GM21360 (cell line): ENCODE data around the gene CBY2.

ENCODE experiments used
- ATAC-seq: cut with Tn5 transposase; IDR thresholded peaks from one replicate; pipeline ENCODE4 v1.9.1; 2021; ENCODE audit warnings: mild to moderate bottlenecking, moderate library complexity; ENCODE audit not compliant: unreplicated experiment

The CBY2 gene

DNA sequence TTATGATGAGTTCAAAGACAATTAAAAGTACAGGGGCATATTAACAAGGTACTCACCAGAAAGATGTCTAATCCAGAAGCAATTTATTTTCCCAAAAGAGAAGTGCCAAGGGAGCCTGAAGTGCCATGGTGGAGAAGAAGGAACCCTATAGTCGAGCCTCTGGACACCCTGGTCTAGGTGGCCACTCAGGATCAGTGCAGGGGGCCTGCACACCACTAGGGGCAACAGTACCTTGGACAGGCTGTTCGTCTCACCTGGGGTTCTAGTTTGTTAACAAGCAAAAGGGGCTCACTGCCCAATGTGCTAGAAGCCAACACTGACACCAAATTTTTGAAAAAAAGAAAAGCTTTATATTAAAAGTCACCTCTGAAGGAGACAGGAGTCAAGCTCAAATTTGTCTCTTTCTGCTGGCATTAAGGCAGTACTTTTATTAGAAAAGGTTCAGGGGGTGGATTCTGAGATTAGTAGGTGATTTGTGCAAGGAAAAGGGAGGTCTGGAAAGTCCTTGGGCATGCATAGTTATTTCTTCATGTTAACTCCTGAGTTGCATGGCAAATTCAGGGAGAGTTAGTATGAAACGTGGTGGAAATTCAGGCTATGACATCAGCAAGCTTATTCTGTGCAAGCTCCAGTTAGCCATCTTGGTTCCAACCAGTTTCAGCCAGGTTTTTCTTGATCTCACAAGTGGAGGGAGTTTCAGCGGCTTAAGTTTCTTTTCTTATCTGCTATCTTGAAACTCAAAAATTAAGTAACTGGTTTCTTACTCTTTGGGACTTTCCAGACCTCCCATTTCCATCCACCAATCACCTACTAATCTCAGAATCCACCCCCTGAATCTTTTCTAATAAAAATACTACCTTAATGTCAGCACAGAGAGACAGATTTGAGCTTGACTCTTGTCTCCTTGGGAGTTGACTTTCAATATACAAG is 884 bp upstream of the CBY2 start:
- ATAC-seq: peak; percentile 54

GRCh38 chr13:45702869-45703391 is 810 bp downstream of the CBY2 start:
- no peak for ATAC-seq

DNA sequence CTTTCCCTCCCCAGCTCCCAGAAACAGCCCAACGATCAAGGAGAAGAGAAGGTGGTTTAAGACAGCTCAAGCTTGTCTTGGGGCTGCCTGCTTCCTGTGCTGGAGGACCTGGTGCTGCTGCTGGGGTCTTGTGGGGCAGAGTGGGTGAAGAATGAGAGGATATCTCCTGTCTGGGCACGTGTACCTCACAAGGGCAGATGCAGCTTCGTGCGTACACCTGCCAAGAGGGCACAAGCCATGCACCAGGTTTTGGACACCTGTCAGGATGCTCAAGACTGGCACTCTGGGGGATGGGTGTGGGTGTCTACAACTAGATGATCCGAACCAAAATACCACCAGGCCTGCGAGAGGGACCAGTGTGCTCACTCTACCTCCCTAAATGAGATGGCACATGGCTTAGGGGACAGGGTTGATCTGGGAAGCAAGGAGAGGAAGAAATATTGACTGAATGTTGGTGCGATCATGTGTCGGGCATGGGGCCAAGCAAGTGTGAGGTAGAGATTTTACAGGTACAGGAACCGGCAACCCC is 2.2 kb downstream of the CBY2 start:
- no peak for ATAC-seq

GRCh38 chr13:45704854-45705695 is 3.0 kb downstream of the CBY2 start:
- no peak for ATAC-seq

GRCh38 chr13:45705918-45706317 is 3.8 kb downstream of the CBY2 start:
- ATAC-seq: no peak

DNA sequence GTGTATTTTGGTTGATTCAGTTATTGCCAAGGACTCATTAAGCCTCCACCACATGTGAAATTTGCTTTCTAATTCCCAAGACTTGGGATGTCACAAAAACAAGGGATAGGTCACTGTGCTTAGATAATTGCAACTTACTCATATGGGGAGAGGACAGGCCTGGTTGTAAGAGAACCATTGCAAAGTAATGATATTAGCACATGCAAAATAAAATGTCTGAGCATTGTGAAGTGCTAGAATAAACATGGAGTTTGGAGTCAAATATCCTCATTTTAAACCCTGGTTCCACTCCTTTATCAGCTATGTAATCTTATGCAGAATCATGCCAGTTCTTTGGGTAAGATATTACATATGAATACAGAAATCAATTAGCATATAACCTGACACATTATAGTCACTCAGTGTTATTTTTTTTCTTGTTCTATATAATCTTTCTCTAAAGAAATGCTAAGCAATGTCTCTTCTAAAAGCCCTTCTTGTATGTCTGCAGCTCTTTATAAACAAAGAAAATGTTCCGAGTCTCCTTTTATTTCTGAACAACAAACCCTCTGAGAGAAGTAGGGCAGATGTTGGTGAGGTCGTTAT is 5.5 kb downstream of the CBY2 start:
- ATAC-seq: no peak

GRCh38 chr13:45711951-45712350 is 9.8 kb downstream of the CBY2 start:
- ATAC-seq: no peak

GRCh38 chr13:45713106-45713690 is 11.1 kb downstream of the CBY2 start:
- ATAC-seq: no peak

GRCh38 chr13:45713721-45714120 is 11.6 kb downstream of the CBY2 start:
- ATAC-seq: no peak

DNA sequence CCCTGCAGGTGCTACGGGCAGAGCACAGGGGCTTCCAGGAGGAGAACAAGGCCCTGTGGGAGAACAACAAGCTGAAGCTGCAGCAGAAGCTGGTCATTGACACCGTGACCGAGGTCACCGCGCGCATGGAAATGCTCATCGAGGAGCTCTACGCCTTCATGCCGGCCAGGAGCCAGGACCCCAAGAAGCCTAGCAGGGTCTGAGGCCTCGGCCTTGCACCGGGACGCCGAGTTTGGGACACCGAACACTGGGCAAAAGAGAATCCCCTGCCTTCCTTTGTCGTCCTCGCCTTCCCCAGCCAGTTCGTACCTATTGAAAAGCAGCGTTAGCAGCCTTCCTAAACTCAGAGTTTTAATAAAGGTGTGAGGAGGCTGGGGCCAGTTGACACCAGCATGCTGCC is 12.1 kb downstream of the CBY2 start:
- ATAC-seq: no peak

DNA sequence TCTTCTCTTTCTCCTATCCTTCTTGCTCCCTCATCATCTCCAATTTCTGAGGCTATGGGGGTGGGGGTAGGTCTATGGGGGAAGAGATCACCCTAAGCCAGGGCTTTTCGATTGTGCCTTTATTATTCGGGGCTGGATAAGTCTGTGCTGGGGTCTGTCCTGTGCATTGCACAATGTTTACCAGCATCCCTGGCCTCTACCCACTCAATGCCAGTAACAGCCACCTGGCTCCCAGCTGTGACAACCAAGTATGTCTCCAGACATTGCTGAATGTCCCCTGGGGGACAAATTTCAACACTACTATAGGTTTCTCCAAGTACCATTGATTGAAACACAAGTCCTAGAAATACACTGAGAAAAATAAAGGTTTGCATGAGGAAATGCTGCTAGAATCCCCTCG is 13.2 kb downstream of the CBY2 start:
- no peak for ATAC-seq

- no peak for ATAC-seq
These were observed 15.2 kb downstream of the CBY2 start for GRCh38 chr13:45717349-45717748.

GRCh38 chr13:45718063-45718462 is 15.9 kb downstream of the CBY2 start:
- no peak for ATAC-seq

GRCh38 chr13:45718992-45719391 is 16.9 kb downstream of the CBY2 start:
- no peak for ATAC-seq

- no peak for ATAC-seq
These were observed 19.1 kb downstream of the CBY2 start for GRCh38 chr13:45721203-45721731.

DNA sequence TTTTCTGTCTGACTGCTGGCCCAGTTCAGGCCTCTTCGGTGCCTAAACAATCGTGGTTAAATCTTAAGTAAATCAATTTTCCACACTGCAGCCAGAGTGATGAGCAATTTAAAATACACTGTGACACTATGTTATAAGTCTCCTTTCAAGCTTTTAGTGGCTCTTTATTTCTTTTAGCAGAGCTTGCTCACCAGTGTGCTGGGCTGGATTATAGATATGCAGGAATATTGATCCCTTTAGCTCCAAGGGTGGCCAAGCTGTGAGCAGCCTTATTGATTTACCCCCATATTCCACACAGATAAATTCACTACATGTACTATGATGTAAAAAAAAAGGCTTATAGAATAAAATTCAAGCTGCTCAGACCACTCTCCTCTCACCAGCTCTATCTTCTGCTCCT is 21.7 kb downstream of the CBY2 start:
- no peak for ATAC-seq

DNA sequence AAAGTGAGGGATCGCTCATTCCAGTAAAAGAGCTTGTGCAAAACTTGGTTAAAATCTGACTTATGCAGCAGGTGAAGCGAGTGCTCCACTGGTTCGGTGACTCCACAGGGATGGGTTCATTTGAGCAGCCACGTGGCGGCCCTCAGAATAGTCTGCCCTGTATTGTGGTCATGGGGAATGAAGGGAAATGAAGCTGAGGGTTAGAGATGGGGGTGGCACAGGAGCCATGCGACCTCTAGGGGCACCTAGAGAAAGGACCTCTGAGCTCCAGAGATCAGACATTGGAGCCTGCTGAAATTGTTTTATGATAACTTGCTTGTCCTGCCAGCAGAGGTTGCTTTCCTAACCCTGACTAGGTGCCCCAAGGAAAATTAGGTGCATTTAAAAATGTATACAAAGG is 26.6 kb downstream of the CBY2 start:
- no peak for ATAC-seq

DNA sequence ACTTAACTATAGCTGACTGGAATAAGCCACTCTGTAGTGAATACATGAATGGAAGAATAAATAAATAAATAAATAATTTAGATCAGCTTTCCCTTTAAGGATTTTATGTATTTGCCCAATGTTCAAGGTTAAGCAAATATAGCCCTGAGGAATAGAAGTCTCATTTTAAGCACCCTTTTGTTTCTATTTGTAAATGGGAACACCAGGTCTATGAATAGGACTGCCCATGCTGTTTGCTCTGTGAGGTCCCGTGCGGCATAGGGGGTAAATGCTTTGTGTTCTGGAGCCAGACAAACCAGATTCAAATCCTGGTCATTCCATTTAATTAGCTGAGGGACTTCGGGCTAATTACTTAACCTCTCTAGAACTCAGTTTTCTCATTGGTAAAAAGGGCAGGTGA is 29.3 kb downstream of the CBY2 start:
- no peak for ATAC-seq

DNA sequence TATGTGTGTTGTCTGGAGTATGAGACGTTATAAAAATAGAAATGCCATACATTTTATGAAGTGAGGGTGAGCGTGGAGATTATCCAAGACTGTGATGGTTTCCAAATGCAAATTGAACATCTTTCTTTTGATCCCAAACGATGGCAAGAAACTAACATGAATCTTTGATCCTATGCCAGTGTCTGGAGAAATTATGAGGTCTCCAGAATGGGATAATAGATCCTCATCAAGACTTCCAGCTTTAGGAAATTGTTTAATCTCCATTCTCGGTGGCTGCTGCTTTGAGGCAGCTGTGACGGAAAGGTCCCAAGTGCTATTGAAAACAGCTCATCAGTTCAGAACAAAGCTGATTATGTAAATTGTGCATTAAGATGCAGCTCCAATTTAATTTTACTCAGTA is 30.8 kb downstream of the CBY2 start:
- ATAC-seq: no peak

GRCh38 chr13:45733361-45733760 is 31.2 kb downstream of the CBY2 start:
- ATAC-seq: no peak
